Neuronal stem cell (in vitro differentiated cells): Measurements from ENCODE around the gene TNRC18.

ENCODE experiments used
- DNase-seq: peaks from one replicate; pipeline ENCODE4 v3.0.0-alpha.2; 2013; ENCODE audit warnings: low spot score
- H2AFZ ChIP-seq: one replicate; pipeline ENCODE4 v1.6.1; 2013; ENCODE audit warnings: mild to moderate bottlenecking, low read length, inconsistent platforms
- H2AK5ac ChIP-seq: 2 replicates; pipeline ENCODE4 v1.6.1; 2013; ENCODE audit warnings: low read depth, mild to moderate bottlenecking, inconsistent platforms, low read length, moderate library complexity, mixed read lengths
- H2BK120ac ChIP-seq: 2 replicates; pipeline ENCODE4 v1.6.1; 2013; ENCODE audit warnings: low read depth, mild to moderate bottlenecking, inconsistent platforms, low read length, moderate library complexity, mixed read lengths
- H2BK12ac ChIP-seq: one replicate; pipeline ENCODE4 v1.6.1; 2013; ENCODE audit warnings: low read length, inconsistent platforms
- H2BK15ac ChIP-seq: 2 replicates; pipeline ENCODE4 v1.6.1; 2013; ENCODE audit warnings: mild to moderate bottlenecking, low read length, inconsistent platforms, mixed read lengths
- H2BK5ac ChIP-seq: one replicate; pipeline ENCODE4 v1.6.1; 2013; ENCODE audit warnings: inconsistent platforms, mild to moderate bottlenecking, low read length, moderate library complexity
- H3K14ac ChIP-seq: one replicate; pipeline ENCODE4 v1.6.1; 2013; ENCODE audit warnings: low read length, inconsistent platforms
- H3K18ac ChIP-seq: 2 replicates; pipeline ENCODE4 v1.6.1; 2013; ENCODE audit warnings: low read length, inconsistent platforms
- H3K23ac ChIP-seq: 2 replicates; pipeline ENCODE4 v1.6.1; 2013; ENCODE audit warnings: low read depth, mild to moderate bottlenecking, mixed read lengths, low read length, inconsistent platforms; ENCODE audit not compliant: poor library complexity
- H3K27ac ChIP-seq: replicated peaks from 3 replicates; pipeline ENCODE4 v1.5.1; 2013; ENCODE audit warnings: low read length, inconsistent platforms
- H3K27me3 ChIP-seq, 3 experiments: 2 replicates each; pipeline ENCODE4 v1.6.1; 2013; ENCODE audit warnings: low read length in 3 of 3, mild to moderate bottlenecking in 2 of 3, inconsistent platforms in 1 of 3, low read depth in 1 of 3, mixed read lengths in 1 of 3, moderate library complexity in 1 of 3; ENCODE audit not compliant: control insufficient read depth in 3 of 3, insufficient read depth in 3 of 3
- H3K36me3 ChIP-seq, 2 donors: replicated peaks in 1 of 2; 2 replicates each; pipeline ENCODE4 v1.6.1; 2013; ENCODE audit warnings: low read length in 2 of 2; ENCODE audit not compliant: control insufficient read depth in 2 of 2, insufficient read depth in 2 of 2
- H3K4ac ChIP-seq: 2 replicates; pipeline ENCODE4 v1.6.1; 2013; ENCODE audit warnings: inconsistent platforms, mild to moderate bottlenecking, low read length, moderate library complexity
- H3K4me1 ChIP-seq, 2 donors: 1 replicate in 1 of 2; 2 replicates in 1 of 2; pipeline ENCODE4 v1.6.1; 2013; ENCODE audit warnings: low read length in 2 of 2, low read depth in 1 of 2; ENCODE audit not compliant: control insufficient read depth in 2 of 2, insufficient read depth in 1 of 2
- H3K4me2 ChIP-seq: one replicate; pipeline ENCODE4 v1.6.1; 2013; ENCODE audit warnings: mild to moderate bottlenecking, low read length, inconsistent platforms; ENCODE audit not compliant: insufficient read depth, poor library complexity, severe bottlenecking
- H3K4me3 ChIP-seq, 2 donors: 2 replicates each; pipeline ENCODE4 v1.5.1; 2013; ENCODE audit warnings: low read length in 2 of 2, mild to moderate bottlenecking in 2 of 2, inconsistent platforms in 1 of 2, moderate library complexity in 1 of 2
- H3K79me1 ChIP-seq: one replicate; pipeline ENCODE4 v1.6.1; 2013; ENCODE audit warnings: low read depth, mild to moderate bottlenecking, inconsistent platforms, low read length, moderate library complexity
- H3K9ac ChIP-seq: one replicate; pipeline ENCODE4 v1.6.1; 2013; ENCODE audit warnings: mild to moderate bottlenecking, low read depth, low read length, inconsistent platforms; ENCODE audit not compliant: poor library complexity
- H3K9me3 ChIP-seq, 2 donors: replicated peaks in 1 of 2; 2 replicates each; pipeline versions ENCODE3 to v1.6.1; 2013; ENCODE audit warnings: low read length in 2 of 2, mild to moderate bottlenecking in 2 of 2, inconsistent platforms in 1 of 2, low read depth in 1 of 2, mixed read lengths in 1 of 2, moderate library complexity in 1 of 2; ENCODE audit not compliant: control insufficient read depth in 2 of 2, insufficient read depth in 1 of 2
- H4K8ac ChIP-seq: one replicate; pipeline ENCODE4 v1.6.1; 2013; ENCODE audit warnings: low read depth, mild to moderate bottlenecking, inconsistent platforms, low read length, moderate library complexity
- H4K91ac ChIP-seq: one replicate; pipeline ENCODE4 v1.6.1; 2013; ENCODE audit warnings: low read length, low read depth, mild to moderate bottlenecking, inconsistent platforms; ENCODE audit not compliant: poor library complexity
- WGBS, 2 donors: extraction: QIAGEN DNeasy Blood & Tissue Kit; methylation state at CpG; one replicate each; pipeline ENCODE4 v1.1.7; 2013; ENCODE audit warnings: missing lambda C conversion rate in 2 of 2, mixed read lengths in 1 of 2; ENCODE audit not compliant: insufficient read length in 2 of 2, insufficient replicate concordance in 1 of 2; ENCODE audit errors: extremely low coverage in 2 of 2; 5-methylcytosine and 5-hydroxymethylcytosine counted together

The TNRC18 gene

GRCh38 chr7:5339955-5340354, 83.7 kb downstream of the TNRC18 start:
- Histone ChIP-seq H3K4me1 (no peaks in the 10 kb centered on the region), H4K8ac (no peak overlapping the region), H3K27ac (no peak overlapping the region), H3K4me3 (no peak overlapping the region), H3K9me3 (peaks cover 14 to 55% of the 10 kb centered on the region in 2 donors), H3K9ac (no peak overlapping the region), H3K14ac (no peak overlapping the region), H2BK12ac (no peak overlapping the region), H3K4ac (no peak overlapping the region), H3K4me2 (no peak overlapping the region), H3K79me1 (peaks cover 2% of the 10 kb centered on the region), H2BK120ac (no peak overlapping the region), H3K23ac (no peak overlapping the region), H3K36me3 (peaks cover 25 to 92% of the 10 kb centered on the region in 2 donors), H3K27me3 (no peaks in the 10 kb centered on the region), H2AK5ac (no peak overlapping the region), H2BK15ac (no peak overlapping the region), H2BK5ac (no peak overlapping the region), H3K18ac (no peak overlapping the region), H2AFZ (no peak overlapping the region), H4K91ac (no peak overlapping the region)
- no CpG with 5 or more reads among the region's 2 CpGs for WGBS, 2 donors
- DNase-seq: no peak

GRCh38 chr7:5337047-5337446, 86.6 kb downstream of the TNRC18 start:
- no peak overlapping the region for H3K27ac ChIP-seq
- no peak overlapping the region for H3K4me3 ChIP-seq
- peaks cover 11 to 89% of the 10 kb centered on the region in 2 donors for H3K36me3 ChIP-seq
- no peak overlapping the region for H2AFZ ChIP-seq
- H2BK5ac ChIP-seq: no peak overlapping the region
- H3K79me1 ChIP-seq: peaks cover 8% of the 10 kb centered on the region
- no peak overlapping the region for H4K8ac ChIP-seq
- H3K9ac ChIP-seq: no peak overlapping the region
- no peak overlapping the region for H2BK120ac ChIP-seq
- H3K23ac ChIP-seq: no peak overlapping the region
- no peaks in the 10 kb centered on the region for H3K27me3 ChIP-seq
- no peak overlapping the region for H2AK5ac ChIP-seq
- H3K4ac ChIP-seq: no peak overlapping the region
- H3K14ac ChIP-seq: no peak overlapping the region
- peaks cover 3 to 27% of the 10 kb centered on the region in 2 donors for H3K9me3 ChIP-seq
- no peaks in the 10 kb centered on the region for H3K4me1 ChIP-seq
- no peak overlapping the region for H4K91ac ChIP-seq
- H3K4me2 ChIP-seq: no peak overlapping the region
- H2BK15ac ChIP-seq: no peak overlapping the region
- DNase-seq: no peak
- no CpG with 5 or more reads among the region's 11 CpGs for WGBS, 2 donors
- no peak overlapping the region for H3K18ac ChIP-seq
- no peak overlapping the region for H2BK12ac ChIP-seq

GRCh38 chr7:5334671-5335070, 89.0 kb downstream of the TNRC18 start:
- no CpG with 5 or more reads among the region's 8 CpGs for WGBS, 2 donors
- Histone ChIP-seq H2BK12ac (no peak overlapping the region), H3K14ac (no peak overlapping the region), H3K27ac (no peak overlapping the region), H3K27me3 (no peaks in the 10 kb centered on the region), H2BK15ac (no peak overlapping the region), H3K4me2 (no peak overlapping the region), H3K18ac (no peak overlapping the region), H2BK5ac (no peak overlapping the region), H2AFZ (no peak overlapping the region), H3K4me1 (no peaks in the 10 kb centered on the region), H2BK120ac (no peak overlapping the region), H4K91ac (no peak overlapping the region), H4K8ac (no peak overlapping the region), H3K9ac (no peak overlapping the region), H3K4ac (no peak overlapping the region), H3K4me3 (no peak overlapping the region), H3K23ac (no peak overlapping the region), H3K79me1 (peaks cover 7% of the 10 kb centered on the region), H2AK5ac (no peak overlapping the region), H3K36me3 (peaks cover 18 to 95% of the 10 kb centered on the region in 2 donors), H3K9me3 (peaks cover 3 to 20% of the 10 kb centered on the region in 2 donors)
- DNase-seq: no peak

GRCh38 chr7:5333121-5334045, 90.3 kb downstream of the TNRC18 start:
- Histone ChIP-seq H3K14ac (peak overlapping the region; percentile 8), H3K36me3 (peaks cover 18 to 93% of the 10 kb centered on the region in 2 donors), H2AFZ (no peak overlapping the region), H3K18ac (no peak overlapping the region), H3K23ac (peak overlapping the region; percentile 31), H3K79me1 (peaks cover 7% of the 10 kb centered on the region), H3K27me3 (no peaks in the 10 kb centered on the region), H4K8ac (no peak overlapping the region), H3K4me3 (no peak overlapping the region), H3K9ac (peak overlapping the region; percentile 60), H2BK5ac (no peak overlapping the region), H2AK5ac (no peak overlapping the region), H4K91ac (no peak overlapping the region), H2BK15ac (no peak overlapping the region), H2BK12ac (no peak overlapping the region), H3K4me2 (no peak overlapping the region), H3K4me1 (no peaks in the 10 kb centered on the region), H3K9me3 (peaks cover 3 to 20% of the 10 kb centered on the region in 2 donors), H2BK120ac (no peak overlapping the region), H3K4ac (no peak overlapping the region), H3K27ac (no peak overlapping the region)
- DNase-seq: no peak
- no CpG with 5 or more reads among the region's 32 CpGs for WGBS, 2 donors
